ENCODE measurements around the gene SIRPA. TPM values are rescaled to one million over a fixed set of nuclear protein-coding genes. Genes with fewer than 3 reads are reported as not detected.

The SIRPA gene
- total RNA-seq, 1 donor from 2014 or later: 13.0 TPM

- no peaks in the 10 kb centered on the region for H3K9me3 Mint-ChIP-seq (ENCODE audit: unreplicated experiment)
- H3K27ac Mint-ChIP-seq (ENCODE audit: unreplicated experiment): no peak overlapping the region
- no peak for DNase-seq (ENCODE audit: extremely low spot score, unreplicated experiment)
- peaks cover 28% of the 10 kb centered on the region for H3K4me1 Mint-ChIP-seq (ENCODE audit: unreplicated experiment)
- peak overlapping the region; percentile 78 for H3K4me3 Mint-ChIP-seq (ENCODE audit: unreplicated experiment)
- H3K27me3 Mint-ChIP-seq (ENCODE audit: unreplicated experiment): no peaks in the 10 kb centered on the region
- TF ChIP-seq CTCF (IDR thresholded peaks at IDR 0.05): no peak
- no peaks in the 10 kb centered on the region for H3K36me3 Mint-ChIP-seq (ENCODE audit: unreplicated experiment)
Measured at GRCh38 chr20:1895674-1896483, 672 bp downstream of the SIRPA start.

- H3K4me1 Mint-ChIP-seq (ENCODE audit: unreplicated experiment): peaks cover 28% of the 10 kb centered on the region
- no peaks in the 10 kb centered on the region for H3K36me3 Mint-ChIP-seq (ENCODE audit: unreplicated experiment)
- DNase-seq (ENCODE audit: extremely low spot score, unreplicated experiment): no peak
- TF ChIP-seq CTCF (IDR thresholded peaks at IDR 0.05): no peak
- no peak overlapping the region for H3K27ac Mint-ChIP-seq (ENCODE audit: unreplicated experiment)
- peak overlapping the region; percentile 78 for H3K4me3 Mint-ChIP-seq (ENCODE audit: unreplicated experiment)
- no peaks in the 10 kb centered on the region for H3K9me3 Mint-ChIP-seq (ENCODE audit: unreplicated experiment)
- no peaks in the 10 kb centered on the region for H3K27me3 Mint-ChIP-seq (ENCODE audit: unreplicated experiment)
Measured at GRCh38 chr20:1896484-1897258, 1.5 kb downstream of the SIRPA start.

GRCh38 chr20:1897541-1897940 is 2.3 kb downstream of the SIRPA start:
- Mint-ChIP-seq H3K27me3 (ENCODE audit: unreplicated experiment) (no peaks in the 10 kb centered on the region), H3K36me3 (ENCODE audit: unreplicated experiment) (no peaks in the 10 kb centered on the region), H3K4me3 (ENCODE audit: unreplicated experiment) (no peak overlapping the region), H3K9me3 (ENCODE audit: unreplicated experiment) (no peaks in the 10 kb centered on the region), H3K4me1 (ENCODE audit: unreplicated experiment) (peaks cover 28% of the 10 kb centered on the region), H3K27ac (ENCODE audit: unreplicated experiment) (no peak overlapping the region)
- TF ChIP-seq CTCF (IDR thresholded peaks at IDR 0.05): no peak
- no peak for DNase-seq (ENCODE audit: extremely low spot score, unreplicated experiment)

GRCh38 chr20:1897965-1898464 is 2.8 kb downstream of the SIRPA start:
- H3K9me3 Mint-ChIP-seq (ENCODE audit: unreplicated experiment): no peaks in the 10 kb centered on the region
- H3K27ac Mint-ChIP-seq (ENCODE audit: unreplicated experiment): no peak overlapping the region
- no peaks in the 10 kb centered on the region for H3K27me3 Mint-ChIP-seq (ENCODE audit: unreplicated experiment)
- H3K4me3 Mint-ChIP-seq (ENCODE audit: unreplicated experiment): no peak overlapping the region
- no peak for DNase-seq (ENCODE audit: extremely low spot score, unreplicated experiment)
- no peaks in the 10 kb centered on the region for H3K36me3 Mint-ChIP-seq (ENCODE audit: unreplicated experiment)
- H3K4me1 Mint-ChIP-seq (ENCODE audit: unreplicated experiment): peaks cover 25% of the 10 kb centered on the region
- no peak for TF ChIP-seq CTCF (IDR thresholded peaks at IDR 0.05)
